Muscle of back (tissue), 11 donors: Measurements from ENCODE around the gene TCOF1. TPM values are rescaled to one million over a fixed set of nuclear protein-coding genes. Genes with fewer than 3 reads are reported as not detected.

ENCODE experiments used
- DNase-seq, 3 donors: peaks; one replicate each; pipeline versions ENCODE4 v3.0.0 to v3.0.0-alpha.2; 2013
- polyA plus RNA-seq, 10 donors: library from polyadenylated mRNA; unstranded; fragments of 120-200 nt; gene quantifications; one replicate each; pipeline ENCODE4 v1.2.1, GENCODE V29; 2013; ENCODE audit not compliant: insufficient read length in 10 of 10

The TCOF1 gene
- polyA plus RNA-seq, 10 donors, result 15.8 to 24.8 (median 17.9) TPM

GRCh38 chr5:150391064-150391834, 33.8 kb downstream of the TCOF1 start:
- DNase-seq, result no peak

GRCh38 chr5:150391986-150392385, 34.5 kb downstream of the TCOF1 start:
- no peak for DNase-seq

DNA sequence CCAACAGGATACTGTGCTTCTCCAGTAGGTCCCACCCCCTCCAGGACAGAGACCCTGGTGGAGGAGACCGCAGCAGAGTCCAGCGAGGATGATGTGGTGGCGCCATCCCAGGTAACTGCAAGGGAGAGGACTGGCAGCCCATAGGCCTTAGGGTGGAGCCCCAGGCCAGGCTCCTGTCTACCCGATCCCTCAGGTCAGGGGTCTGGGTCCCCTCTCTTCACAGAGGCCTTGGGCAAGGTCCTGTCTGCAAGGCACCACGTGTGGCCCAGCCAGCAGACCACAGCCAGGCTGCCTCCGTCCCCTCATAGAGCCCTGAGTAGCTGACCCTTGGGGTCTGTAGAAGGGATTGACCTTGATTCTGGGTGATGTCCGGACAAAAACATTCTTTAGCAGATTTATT, 35.2 kb downstream of the TCOF1 start:
- DNase-seq, result no peak

DNA sequence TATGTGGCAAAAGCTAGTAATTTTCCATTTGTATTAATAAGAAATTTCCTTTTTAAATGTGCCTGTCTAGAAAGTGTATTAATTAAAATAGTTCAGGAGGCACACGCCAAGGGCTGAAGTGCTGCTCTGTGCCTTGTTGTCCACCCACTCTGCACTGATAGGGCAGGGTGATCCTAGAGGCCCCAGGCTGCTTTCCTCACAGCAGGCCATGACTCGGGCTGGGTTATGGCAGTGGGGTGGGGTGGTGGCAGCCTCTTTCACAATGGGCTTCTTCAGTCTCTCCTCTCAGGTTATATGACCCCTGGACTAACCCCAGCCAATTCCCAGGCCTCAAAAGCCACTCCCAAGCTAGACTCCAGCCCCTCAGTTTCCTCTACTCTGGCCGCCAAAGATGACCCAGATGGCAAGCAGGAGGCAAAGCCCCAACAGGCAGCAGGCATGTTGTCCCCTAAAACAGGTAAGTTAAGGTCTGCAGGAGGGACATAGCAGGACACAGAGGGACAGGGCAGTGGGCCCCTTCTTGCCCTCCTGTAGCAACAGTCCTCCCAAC, 35.7 kb downstream of the TCOF1 start:
- DNase-seq, result no peak

DNA sequence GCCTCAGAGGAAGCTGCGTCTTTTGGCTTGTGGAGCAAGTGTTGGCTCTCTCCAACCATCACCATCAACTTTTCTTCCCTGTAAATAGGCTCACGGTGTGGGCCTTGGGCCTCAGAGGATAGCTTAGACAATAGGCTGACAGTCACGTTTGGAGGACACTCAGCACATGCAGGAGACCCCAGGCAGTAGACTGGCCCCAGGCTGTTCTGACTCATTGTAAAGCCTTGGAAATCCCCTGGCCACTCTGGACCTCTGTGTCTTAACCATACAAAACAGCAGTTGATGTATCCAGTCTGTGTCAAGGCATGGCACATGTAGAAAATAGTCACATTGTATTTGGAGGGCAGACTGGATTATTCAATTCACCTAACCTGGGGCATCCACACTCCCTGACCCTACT, 36.6 kb downstream of the TCOF1 start:
- DNase-seq, result no peak

DNA sequence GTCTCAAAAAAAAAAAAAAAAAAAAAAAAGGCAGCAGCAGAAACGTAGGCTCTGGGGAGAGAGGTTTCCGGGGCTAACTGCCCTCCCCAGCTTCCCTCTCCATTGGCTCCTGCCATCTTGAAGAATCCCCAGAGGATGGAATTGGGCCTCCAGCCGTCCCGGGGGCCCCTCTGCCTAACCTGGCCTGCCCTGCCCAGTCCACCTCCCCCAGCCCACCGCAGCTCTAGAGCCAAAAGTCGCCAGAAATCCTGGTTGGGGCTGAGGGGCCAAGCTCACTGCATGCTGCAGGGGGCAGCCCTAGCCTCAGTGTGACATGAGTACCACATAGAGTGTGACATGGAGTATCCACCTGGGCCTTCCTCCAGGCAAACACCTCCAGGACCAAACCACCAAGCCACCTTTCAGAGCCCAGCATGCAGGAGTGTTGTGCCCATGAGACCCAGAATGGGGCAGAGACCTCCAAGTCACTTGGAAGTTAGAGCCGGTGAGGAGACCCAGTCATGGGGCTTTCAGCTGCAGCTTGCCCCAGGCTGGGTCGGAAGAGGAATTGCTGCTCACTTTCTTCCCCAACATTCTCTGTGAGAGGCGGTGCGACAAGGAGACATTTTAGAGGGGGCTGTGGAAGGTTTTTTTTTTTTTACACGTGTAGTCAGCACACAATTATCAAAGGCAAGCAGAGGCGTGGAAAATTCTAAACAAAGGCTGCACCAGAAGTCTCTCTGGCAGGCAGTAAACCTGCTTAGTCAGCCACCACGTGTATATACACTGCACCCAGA, 37.6 kb downstream of the TCOF1 start:
- no peak for DNase-seq

- no peak for DNase-seq
Measured at GRCh38 chr5:150395688-150395975, 38.1 kb downstream of the TCOF1 start.

DNA sequence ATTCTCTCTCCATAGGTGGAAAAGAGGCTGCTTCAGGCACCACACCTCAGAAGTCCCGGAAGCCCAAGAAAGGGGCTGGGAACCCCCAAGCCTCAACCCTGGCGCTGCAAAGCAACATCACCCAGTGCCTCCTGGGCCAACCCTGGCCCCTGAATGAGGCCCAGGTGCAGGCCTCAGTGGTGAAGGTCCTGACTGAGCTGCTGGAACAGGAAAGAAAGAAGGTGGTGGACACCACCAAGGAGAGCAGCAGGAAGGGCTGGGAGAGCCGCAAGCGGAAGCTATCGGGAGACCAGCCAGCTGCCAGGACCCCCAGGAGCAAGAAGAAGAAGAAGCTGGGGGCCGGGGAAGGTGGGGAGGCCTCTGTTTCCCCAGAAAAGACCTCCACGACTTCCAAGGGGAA, 38.8 kb downstream of the TCOF1 start:
- no peak for DNase-seq

DNA sequence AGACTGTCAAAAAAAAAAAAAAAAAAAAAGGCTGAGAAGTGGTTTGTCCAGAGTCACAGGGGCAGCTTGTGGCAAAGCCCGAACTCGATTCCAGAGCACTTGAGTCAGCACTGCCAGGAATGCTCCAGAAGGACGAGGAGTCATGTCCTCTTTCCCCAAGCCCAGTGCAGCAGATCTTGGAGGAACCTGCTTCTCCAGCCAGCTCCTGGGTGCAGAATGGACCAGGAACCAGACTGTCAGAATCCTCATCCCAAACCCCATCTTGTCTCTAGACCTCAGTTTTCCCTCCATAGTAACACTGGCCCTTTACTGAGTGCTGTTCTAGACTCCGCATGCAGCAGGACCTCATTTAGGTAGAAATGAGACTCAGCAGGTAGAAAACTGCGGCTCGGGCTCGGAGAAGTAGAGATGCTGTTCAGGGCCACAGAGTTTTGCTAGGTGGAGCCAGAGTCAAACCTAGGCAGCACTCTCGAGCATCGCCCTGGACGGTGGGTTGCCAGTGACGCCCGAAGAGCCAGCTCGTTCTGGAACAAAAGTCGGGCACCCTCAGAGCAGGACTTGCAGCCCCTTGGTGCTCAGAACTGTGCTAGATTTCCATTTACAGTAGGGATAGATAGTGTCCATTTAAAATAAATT, 39.8 kb downstream of the TCOF1 start:
- DNase-seq, result no peak

GRCh38 chr5:150397782-150398721, 40.6 kb downstream of the TCOF1 start:
- DNase-seq, result no peak

DNA sequence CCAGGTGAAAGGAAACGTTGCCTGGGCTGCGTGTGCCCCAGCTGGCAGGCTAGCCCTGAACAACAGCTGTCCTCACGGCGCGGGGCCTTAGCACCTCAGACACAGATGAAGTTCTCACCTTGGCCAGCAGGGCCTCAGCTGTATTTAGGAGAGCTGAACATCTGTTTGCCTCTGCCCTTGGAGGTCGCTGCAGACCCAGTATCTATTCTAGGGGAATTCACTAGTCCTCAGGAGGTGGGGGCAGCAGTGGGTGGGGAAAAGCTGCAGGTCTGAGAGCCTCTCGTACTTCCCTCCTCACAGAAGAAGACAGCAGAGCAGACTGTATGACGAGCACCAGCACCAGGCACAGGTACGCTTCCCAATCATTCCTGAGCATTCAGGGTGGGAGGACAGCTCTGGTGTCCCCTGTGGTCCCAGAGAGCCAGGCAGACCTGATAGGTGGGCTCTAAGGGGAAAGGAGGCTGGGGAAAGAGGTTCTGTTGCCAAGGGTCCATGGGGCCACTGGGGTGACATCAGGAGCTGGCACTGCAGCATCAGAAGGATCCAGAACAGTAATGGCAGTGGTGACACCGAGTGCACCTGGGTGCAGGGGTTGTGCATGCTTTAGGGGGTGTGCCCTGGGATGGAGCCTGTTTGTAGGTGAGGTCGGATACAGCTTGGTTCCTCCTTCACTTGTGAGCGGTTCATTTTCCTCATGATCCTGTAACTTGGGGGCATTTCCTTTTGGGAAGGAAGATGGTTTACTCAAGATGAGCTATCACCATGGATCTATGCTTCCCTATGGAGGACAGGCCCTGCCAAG, 41.4 kb downstream of the TCOF1 start:
- DNase-seq, result no peak

DNA sequence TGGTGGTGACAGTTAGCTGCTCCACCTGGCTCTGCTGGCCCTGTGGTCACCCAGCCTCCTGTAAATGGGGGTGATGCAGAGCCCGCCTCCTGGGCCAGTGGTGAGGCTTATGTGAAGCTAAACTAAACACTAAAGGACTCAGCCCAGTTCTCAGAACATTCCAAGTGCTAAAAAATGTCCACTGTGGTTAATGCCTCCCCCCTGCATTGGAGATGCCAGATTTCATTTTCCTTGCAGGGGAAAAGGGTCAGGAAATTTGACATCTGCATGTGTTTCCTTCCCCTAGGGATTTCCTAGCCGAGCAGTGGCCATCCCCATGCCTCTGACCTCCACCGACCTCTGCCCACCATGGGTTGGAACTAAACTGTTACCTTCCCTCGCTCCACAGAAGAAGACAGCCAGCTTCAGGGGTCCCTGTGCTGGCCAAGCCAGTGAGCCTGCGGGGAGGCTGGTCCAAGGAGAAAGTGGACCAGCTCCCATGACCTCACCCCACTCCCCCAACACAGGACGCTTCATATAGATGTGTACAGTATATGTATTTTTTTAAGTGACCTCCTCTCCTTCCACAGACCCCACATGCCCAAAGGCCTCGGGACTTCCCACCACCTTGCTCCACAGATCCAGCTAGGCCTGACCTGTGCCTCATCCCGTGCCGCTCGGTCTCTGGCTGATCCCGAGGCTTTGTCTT, 42.2 kb downstream of the TCOF1 start:
- no peak for DNase-seq

DNA sequence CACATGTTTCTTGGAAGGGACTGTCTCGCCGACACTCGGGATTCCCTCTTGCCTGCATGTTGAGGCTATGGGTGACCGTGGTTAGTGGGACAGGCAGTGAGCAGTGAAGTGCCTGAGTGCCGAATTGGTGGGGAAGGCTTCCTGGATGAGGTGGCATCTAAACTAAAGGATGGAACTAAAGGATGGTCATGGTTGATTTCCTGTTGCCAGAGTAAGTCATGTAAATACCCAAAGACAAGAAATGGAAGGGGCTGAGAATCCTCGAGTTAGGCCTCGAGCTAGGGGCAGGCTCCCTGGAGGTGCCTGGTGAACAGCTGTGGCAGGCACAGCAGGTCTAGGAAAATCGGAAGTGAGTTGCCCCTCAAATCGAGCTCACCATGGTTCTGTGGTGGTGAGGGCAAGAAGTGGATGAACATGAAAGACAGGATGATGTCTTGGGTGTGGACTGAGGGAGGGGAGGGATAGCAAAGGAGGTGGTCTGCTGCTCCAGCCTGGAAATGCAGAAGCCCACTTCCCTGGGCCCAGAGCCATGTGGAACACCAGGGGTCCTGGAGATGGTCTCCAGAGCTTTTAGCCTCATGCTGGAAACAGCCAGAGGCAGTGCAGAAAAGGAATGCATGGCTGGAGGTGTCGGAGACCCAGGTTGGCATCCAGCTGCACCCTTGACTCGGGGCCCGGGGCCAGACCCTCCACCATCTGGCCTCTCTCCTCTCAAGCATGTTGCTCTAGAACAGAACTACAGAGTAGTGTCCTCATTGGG, 43.0 kb downstream of the TCOF1 start:
- DNase-seq, result no peak

- DNase-seq, result no peak
Measured at GRCh38 chr5:150401076-150401375, 43.5 kb downstream of the TCOF1 start.

DNA sequence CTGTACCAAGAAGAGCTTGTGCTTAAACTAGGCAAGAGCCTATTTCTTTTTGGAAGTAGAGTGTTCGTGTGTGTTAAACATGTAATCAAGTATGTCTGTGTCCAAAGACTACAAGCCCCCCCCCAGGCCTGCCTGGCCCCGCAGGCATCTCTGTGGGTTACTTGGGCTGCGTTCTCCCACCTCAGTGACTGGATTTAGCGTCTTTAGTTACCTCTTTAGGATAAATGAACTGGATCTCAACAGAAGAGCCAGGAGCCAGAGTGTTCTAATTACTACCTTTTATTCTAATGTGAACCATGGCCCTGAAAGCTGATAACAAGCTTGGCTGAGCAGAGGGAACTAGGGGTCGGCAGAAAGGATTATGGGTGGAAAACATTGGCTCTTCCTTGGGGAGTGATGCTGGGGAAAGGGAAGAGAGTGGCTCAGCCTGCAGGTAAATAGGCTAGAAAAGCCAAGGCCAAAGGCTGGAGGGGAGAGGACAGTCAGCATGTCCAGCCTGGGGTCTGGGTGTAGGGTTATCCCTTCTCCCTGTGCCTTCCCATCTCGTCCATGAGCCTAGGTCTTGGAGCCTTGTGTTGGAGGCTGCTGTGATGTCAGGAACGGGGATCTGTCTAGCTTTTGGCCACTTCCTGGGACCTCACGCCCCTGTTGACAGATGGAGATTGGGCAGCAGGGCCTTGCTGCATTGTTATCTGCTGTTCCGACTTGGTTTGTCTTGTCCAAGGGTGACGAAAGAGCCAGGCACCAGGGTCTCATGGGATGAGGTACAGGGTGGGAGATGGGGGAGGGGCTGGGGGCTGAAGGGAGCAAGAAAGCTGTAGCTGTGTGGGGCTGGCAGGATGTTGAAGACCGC, 44.1 kb downstream of the TCOF1 start:
- no peak for DNase-seq

DNA sequence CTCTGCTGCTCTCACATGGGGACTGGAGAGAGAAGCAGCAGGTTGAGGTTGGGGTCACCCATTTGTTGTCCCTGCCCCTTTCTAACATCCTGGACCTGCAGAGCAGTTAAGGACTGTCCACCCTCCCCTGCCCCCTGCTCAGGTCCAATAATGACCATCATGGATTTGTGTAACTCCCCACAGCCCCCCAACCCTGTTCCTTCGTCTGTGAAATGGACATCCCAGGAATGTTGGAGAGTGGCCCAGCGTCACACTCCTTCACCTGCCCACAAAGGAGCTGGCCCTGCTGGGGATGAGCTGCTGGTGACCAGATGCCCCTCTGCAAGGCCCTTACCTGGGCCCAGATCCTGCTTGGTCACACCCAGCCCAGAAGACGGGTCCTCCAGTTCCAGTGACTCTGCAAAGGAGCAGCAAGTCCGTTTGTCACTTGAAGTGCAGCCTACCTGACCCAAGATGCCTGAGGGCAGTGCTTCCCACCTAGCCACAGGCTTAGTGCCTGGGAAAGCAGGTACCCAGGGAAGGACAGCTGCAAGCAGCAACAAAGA, 44.8 kb downstream of the TCOF1 start:
- DNase-seq, result no peak

- no peak for DNase-seq
Measured at GRCh38 chr5:150402901-150403342, 45.4 kb downstream of the TCOF1 start.

DNA sequence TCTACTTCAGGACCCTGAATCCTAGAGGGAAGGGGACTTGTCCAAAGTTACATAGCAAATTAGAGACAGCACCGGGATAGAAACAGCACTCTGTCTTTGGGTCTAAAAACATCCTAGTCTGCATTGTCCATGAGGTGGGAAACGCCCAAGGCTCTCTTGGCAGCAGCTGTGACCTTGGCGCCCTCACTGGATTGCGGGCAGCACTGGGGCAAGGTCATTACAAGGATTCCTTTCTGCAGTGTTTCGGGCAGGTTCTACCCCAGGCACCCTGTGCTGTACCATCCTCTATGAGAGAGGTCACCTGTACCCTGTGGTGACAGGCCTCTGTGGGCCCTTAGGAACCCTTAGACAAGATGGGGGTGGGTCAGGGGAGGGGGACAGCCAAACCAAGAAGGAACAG, 46.6 kb downstream of the TCOF1 start:
- no peak for DNase-seq
